Measurements from ENCODE around the gene RNF213.

Gene RNF213

GRCh38 chr17:80221351-80222105, 39.1 kb upstream of the RNF213 start:
- ChIA-PET POLR2A (interaction anchor here (0.6 to 1.2 kb wide), 2 partner anchors 9 to 13 kb away, joined by 3 read pairs; no protein-coding TSS in a partner anchor), CTCF (interaction anchor here (0.6 kb wide), 1 partner anchor 86 kb away, joined by 3 read pairs; no protein-coding TSS in a partner anchor)
- Histone ChIP-seq H3K4me1 (ENCODE audit: control insufficient read depth, insufficient read depth, low read length) (peaks cover 8% of the 10 kb centered on the region; the same call in 1 of the 2 replicates), H3K4me3 (ENCODE audit: low read depth, low read length) (no peak overlapping the region), H3K27ac (ENCODE audit: extremely low read depth, low read depth, low read length) (no peak overlapping the region), H3K9me3 (ENCODE audit: control insufficient read depth, insufficient read depth, low read depth, low read length) (no peaks in the 10 kb centered on the region), H3K36me3 (ENCODE audit: control insufficient read depth in 2 of 2, insufficient read depth in 1 of 2, low read length in 2 of 2) (peaks cover under 1 to 40% of the 10 kb centered on the region in 2 experiments)
- no peak for TF ChIP-seq SALL2 (tag by site-specific recombination; IDR thresholded peaks at IDR 0.05; ENCODE audit: borderline replicate concordance)
- no peak for TF ChIP-seq ZNF521 (tag by site-specific recombination; IDR thresholded peaks at IDR 0.05)
- TF ChIP-seq, protein P1, sequence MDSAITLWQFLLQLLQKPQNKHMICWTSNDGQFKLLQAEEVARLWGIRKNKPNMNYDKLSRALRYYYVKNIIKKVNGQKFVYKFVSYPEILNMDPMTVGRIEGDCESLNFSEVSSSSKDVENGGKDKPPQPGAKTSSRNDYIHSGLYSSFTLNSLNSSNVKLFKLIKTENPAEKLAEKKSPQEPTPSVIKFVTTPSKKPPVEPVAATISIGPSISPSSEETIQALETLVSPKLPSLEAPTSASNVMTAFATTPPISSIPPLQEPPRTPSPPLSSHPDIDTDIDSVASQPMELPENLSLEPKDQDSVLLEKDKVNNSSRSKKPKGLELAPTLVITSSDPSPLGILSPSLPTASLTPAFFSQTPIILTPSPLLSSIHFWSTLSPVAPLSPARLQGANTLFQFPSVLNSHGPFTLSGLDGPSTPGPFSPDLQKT (IDR thresholded peaks at IDR 0.05; ENCODE audit: borderline replicate concordance, low read depth, low read length), result no peak
- TF ChIP-seq ZNF544 (tag by site-specific recombination; IDR thresholded peaks at IDR 0.05), result no peak
- TF ChIP-seq, protein P2, sequence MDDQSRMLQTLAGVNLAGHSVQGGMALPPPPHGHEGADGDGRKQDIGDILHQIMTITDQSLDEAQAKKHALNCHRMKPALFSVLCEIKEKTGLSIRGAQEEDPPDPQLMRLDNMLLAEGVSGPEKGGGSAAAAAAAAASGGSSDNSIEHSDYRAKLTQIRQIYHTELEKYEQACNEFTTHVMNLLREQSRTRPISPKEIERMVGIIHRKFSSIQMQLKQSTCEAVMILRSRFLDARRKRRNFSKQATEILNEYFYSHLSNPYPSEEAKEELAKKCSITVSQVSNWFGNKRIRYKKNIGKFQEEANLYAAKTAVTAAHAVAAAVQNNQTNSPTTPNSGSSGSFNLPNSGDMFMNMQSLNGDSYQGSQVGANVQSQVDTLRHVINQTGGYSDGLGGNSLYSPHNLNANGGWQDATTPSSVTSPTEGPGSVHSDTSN (CRISPR knock-in tag; IDR thresholded peaks at IDR 0.05), result no peak
- no peak for TF ChIP-seq ZNF514 (tag by site-specific recombination; IDR thresholded peaks at IDR 0.05)
- no peak for TF ChIP-seq EGR2 (tag by site-specific recombination; IDR thresholded peaks at IDR 0.05; ENCODE audit: low read depth)
- TF ChIP-seq, protein P3, sequence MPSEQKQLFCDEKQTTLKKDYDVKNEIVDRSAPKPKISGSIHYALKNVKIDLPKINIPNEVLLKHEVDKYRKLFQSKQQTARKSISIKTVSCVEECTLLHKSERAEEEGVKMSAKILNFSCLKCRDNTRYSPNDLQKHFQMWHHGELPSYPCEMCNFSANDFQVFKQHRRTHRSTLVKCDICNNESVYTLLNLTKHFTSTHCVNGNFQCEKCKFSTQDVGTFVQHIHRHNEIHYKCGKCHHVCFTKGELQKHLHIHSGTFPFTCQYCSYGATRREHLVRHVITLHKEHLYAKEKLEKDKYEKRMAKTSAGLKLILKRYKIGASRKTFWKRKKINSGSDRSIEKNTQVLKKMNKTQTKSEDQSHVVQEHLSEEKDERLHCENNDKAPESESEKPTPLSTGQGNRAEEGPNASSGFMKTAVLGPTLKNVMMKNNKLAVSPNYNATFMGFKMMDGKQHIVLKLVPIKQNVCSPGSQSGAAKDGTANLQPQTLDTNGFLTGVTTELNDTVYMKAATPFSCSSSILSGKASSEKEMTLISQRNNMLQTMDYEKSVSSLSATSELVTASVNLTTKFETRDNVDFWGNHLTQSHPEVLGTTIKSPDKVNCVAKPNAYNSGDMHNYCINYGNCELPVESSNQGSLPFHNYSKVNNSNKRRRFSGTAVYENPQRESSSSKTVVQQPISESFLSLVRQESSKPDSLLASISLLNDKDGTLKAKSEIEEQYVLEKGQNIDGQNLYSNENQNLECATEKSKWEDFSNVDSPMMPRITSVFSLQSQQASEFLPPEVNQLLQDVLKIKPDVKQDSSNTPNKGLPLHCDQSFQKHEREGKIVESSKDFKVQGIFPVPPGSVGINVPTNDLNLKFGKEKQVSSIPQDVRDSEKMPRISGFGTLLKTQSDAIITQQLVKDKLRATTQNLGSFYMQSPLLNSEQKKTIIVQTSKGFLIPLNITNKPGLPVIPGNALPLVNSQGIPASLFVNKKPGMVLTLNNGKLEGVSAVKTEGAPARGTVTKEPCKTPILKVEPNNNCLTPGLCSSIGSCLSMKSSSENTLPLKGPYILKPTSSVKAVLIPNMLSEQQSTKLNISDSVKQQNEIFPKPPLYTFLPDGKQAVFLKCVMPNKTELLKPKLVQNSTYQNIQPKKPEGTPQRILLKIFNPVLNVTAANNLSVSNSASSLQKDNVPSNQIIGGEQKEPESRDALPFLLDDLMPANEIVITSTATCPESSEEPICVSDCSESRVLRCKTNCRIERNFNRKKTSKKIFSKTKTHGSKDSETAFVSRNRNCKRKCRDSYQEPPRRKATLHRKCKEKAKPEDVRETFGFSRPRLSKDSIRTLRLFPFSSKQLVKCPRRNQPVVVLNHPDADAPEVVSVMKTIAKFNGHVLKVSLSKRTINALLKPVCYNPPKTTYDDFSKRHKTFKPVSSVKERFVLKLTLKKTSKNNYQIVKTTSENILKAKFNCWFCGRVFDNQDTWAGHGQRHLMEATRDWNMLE (tag by site-specific recombination; conservative IDR thresholded peaks at IDR 0.05; ENCODE audit: low read depth), result no peak
- TF ChIP-seq ZNF155 (tag by site-specific recombination; IDR thresholded peaks at IDR 0.05), result no peak
- no peak for TF ChIP-seq YY1 (tag by site-specific recombination; IDR thresholded peaks at IDR 0.05)
- TF ChIP-seq MYNN (tag by site-specific recombination; IDR thresholded peaks at IDR 0.05; ENCODE audit: borderline replicate concordance), result no peak
- TF ChIP-seq ZNF571 (tag by site-specific recombination; IDR thresholded peaks at IDR 0.05), result no peak
- no peak for TF ChIP-seq ZFP3 (tag by site-specific recombination; IDR thresholded peaks at IDR 0.05; ENCODE audit: low read depth)
- TF ChIP-seq ZNF776 (tag by site-specific recombination; IDR thresholded peaks at IDR 0.05; ENCODE audit: borderline replicate concordance), result no peak

GRCh38 chr17:80222376-80223141, 38.1 kb upstream of the RNF213 start:
- ChIA-PET CTCF (interaction anchor here (0.6 kb wide), 1 partner anchor 85 kb away, joined by 3 read pairs; no protein-coding TSS in a partner anchor), POLR2A (interaction anchor here (0.6 to 1.2 kb wide), 2 partner anchors 8 to 12 kb away, joined by 3 read pairs; no protein-coding TSS in a partner anchor)
- Histone ChIP-seq H3K27ac (ENCODE audit: extremely low read depth, low read depth, low read length) (no peak overlapping the region), H3K9me3 (ENCODE audit: control insufficient read depth, insufficient read depth, low read depth, low read length) (no peaks in the 10 kb centered on the region), H3K4me1 (ENCODE audit: control insufficient read depth, insufficient read depth, low read length) (peaks cover 8% of the 10 kb centered on the region; the same call in 1 of the 2 replicates), H3K4me3 (ENCODE audit: low read depth, low read length) (no peak overlapping the region), H3K36me3 (ENCODE audit: control insufficient read depth in 2 of 2, insufficient read depth in 1 of 2, low read length in 2 of 2) (peaks cover 0 to 39% of the 10 kb centered on the region in 2 experiments; a peak in 2 of 3 replicates)
- TF ChIP-seq ZFHX2 (tag by site-specific recombination; conservative IDR thresholded peaks at IDR 0.05), result peak; percentile 87
- no peak for TF ChIP-seq KLF10 (tag by site-specific recombination; IDR thresholded peaks at IDR 0.05)
- no peak for TF ChIP-seq ZNF747 (tag by site-specific recombination; IDR thresholded peaks at IDR 0.05)
- no peak for TF ChIP-seq ZNF391 (tag by site-specific recombination; IDR thresholded peaks at IDR 0.05; ENCODE audit: borderline replicate concordance, low read depth)
- TF ChIP-seq KLF9 (tag by site-specific recombination; IDR thresholded peaks at IDR 0.05; ENCODE audit: low read depth), result 0 out of 2 replicates have a peak, but pooled peaks have one; percentile 39
- TF ChIP-seq ZSCAN30 (tag by site-specific recombination; IDR thresholded peaks at IDR 0.05), result no peak
- TF ChIP-seq ZXDB (tag by site-specific recombination; IDR thresholded peaks at IDR 0.05), result no peak
- TF ChIP-seq ZSCAN23 (tag by site-specific recombination; IDR thresholded peaks at IDR 0.05), result no peak
- TF ChIP-seq EGR2 (tag by site-specific recombination; IDR thresholded peaks at IDR 0.05; ENCODE audit: low read depth), result peak; percentile 82
- TF ChIP-seq ZBTB20 (tag by site-specific recombination; IDR thresholded peaks at IDR 0.05), result no peak
- TF ChIP-seq, protein P4, sequence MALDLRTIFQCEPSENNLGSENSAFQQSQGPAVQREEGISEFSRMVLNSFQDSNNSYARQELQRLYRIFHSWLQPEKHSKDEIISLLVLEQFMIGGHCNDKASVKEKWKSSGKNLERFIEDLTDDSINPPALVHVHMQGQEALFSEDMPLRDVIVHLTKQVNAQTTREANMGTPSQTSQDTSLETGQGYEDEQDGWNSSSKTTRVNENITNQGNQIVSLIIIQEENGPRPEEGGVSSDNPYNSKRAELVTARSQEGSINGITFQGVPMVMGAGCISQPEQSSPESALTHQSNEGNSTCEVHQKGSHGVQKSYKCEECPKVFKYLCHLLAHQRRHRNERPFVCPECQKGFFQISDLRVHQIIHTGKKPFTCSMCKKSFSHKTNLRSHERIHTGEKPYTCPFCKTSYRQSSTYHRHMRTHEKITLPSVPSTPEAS (tag by site-specific recombination; IDR thresholded peaks at IDR 0.05), result 0 out of 2 replicates have a peak, but pooled peaks have one; percentile 24

All from HEK293 (cell line).